OCI-LY7 (cell line): ENCODE data around the gene RNF150. TPM values are rescaled to one million over a fixed set of nuclear protein-coding genes. Genes with fewer than 3 reads are reported as not detected.

ENCODE experiments used
- BruUV-seq: library from RNA; stranded (reverse); fragments of 400-500 nt; replicated peaks from 2 replicates; lab custom pipeline; 2021; lab: Mats Ljungman, UMichigan
- CTCF ChIA-PET: fragments of 300-600 bp; sonication (Branson Sonifier 250); formaldehyde crosslinking; loops from one replicate; lab custom pipeline; 2022; ENCODE audit warnings: antibody characterized with exemption; ENCODE audit not compliant: unreplicated experiment; lab: Charles Lee
- POLR2A ChIA-PET: fragments of 300-600 bp; sonication (Branson Sonifier 250); formaldehyde crosslinking; loops from one replicate; lab custom pipeline; 2022; ENCODE audit warnings: antibody characterized with exemption; lab: Charles Lee
- DNase-seq: peaks from one replicate; pipeline ENCODE4 v3.0.0-alpha.2; 2015; ENCODE audit warnings: low spot score
- H2AFZ ChIP-seq: fragments of 200-600 bp; sonication (generic), shearing (Covaris generic); 2 replicates; pipeline ENCODE4 v1.6.1; 2014; ENCODE audit warnings: mild to moderate bottlenecking, antibody characterized with exemption, low read length, moderate library complexity
- H3K27ac ChIP-seq: fragments of 200-600 bp; sonication (generic); 2 replicates; pipeline ENCODE4 v1.5.1; 2014; ENCODE audit warnings: mixed run types, low read depth, mild to moderate bottlenecking, moderate library complexity, low read length, inconsistent platforms; ENCODE audit not compliant: poor library complexity, severe bottlenecking
- H3K36me3 ChIP-seq: fragments of 200-600 bp; sonication (generic); 2 replicates; pipeline ENCODE4 v1.6.1; 2014; ENCODE audit warnings: mild to moderate bottlenecking, antibody characterized with exemption, low read length, moderate library complexity, mixed read lengths; ENCODE audit not compliant: insufficient read depth
- H3K4me1 ChIP-seq: fragments of 200-600 bp; sonication (generic); 2 replicates; pipeline ENCODE4 v1.5.1; 2014; ENCODE audit warnings: mild to moderate bottlenecking, low read length; ENCODE audit not compliant: insufficient read depth, poor library complexity, severe bottlenecking
- H3K4me2 ChIP-seq: fragments of 200-600 bp; sonication (generic); 2 replicates; pipeline ENCODE4 v1.6.1; 2014; ENCODE audit warnings: mild to moderate bottlenecking, low read length
- H3K4me3 ChIP-seq: fragments of 200-600 bp; sonication (generic); 2 replicates; pipeline ENCODE4 v1.5.1; 2014; ENCODE audit warnings: mild to moderate bottlenecking, low read depth, low read length; ENCODE audit not compliant: poor library complexity, severe bottlenecking
- H3K79me2 ChIP-seq: fragments of 200-600 bp; sonication (generic); 2 replicates; pipeline ENCODE4 v1.6.1; 2016; ENCODE audit warnings: low read depth, mild to moderate bottlenecking, low read length, moderate library complexity, mixed read lengths; ENCODE audit not compliant: insufficient read depth
- H3K9me2 ChIP-seq: fragments of 200-600 bp; sonication (generic); 2 replicates; pipeline ENCODE4 v1.6.1; 2016; ENCODE audit warnings: mild to moderate bottlenecking, low read length, mixed read lengths; ENCODE audit not compliant: insufficient read depth
- H3K9me3 ChIP-seq: fragments of 200-600 bp; sonication (generic); 2 replicates; pipeline ENCODE4 v1.6.1; 2014; ENCODE audit warnings: mild to moderate bottlenecking, mixed run types, low read length, mixed read lengths
- H4K20me1 ChIP-seq: fragments of 200-600 bp; sonication (generic); 2 replicates; pipeline ENCODE4 v1.6.1; 2014; ENCODE audit warnings: mild to moderate bottlenecking, antibody characterized with exemption, low read length, moderate library complexity, mixed read lengths; ENCODE audit not compliant: insufficient read depth
- CTCF ChIP-seq: fragments of 200-600 bp; sonication (generic); conservative IDR thresholded peaks from 2 replicates; pipeline ENCODE4 v1.5.1; 2014; ENCODE audit warnings: mild to moderate bottlenecking, antibody characterized with exemption, low read length, moderate library complexity, mixed read lengths
- EZH2phosphoT487 ChIP-seq: fragments of 200-600 bp; sonication (generic); IDR thresholded peaks from 2 replicates; pipeline ENCODE4 v1.6.1; 2018; ENCODE audit warnings: low read depth, borderline replicate concordance, mild to moderate bottlenecking, mixed run types, antibody characterized with exemption, low read length, moderate library complexity, mixed read lengths
- intact Hi-C: fragments of 100-400 bp; cut with micrococcal nuclease; formaldehyde crosslinking; loops from one replicate; pipeline ENCODE4 v1.10.0; 2022; ENCODE audit not compliant: unreplicated experiment
- total RNA-seq, 2 experiments: library from RNA; depleted of rRNA in 1 of 2; stranded (reverse); fragments of >200 nt in 1 of 2; shearing (Covaris generic) in 1 of 2; gene quantifications; 2 replicates each; pipeline ENCODE4 v1.2.3, GENCODE V29; 2014 to 2022

The RNF150 gene
- total RNA-seq, 2 experiments from 2014 or later = not detected

GRCh38 chr4:141109983-141110382 is 23.3 kb downstream of the RNF150 start:
- no peaks in the 10 kb centered on the region for H3K4me1 ChIP-seq
- no peak overlapping the region for H2AFZ ChIP-seq
- BruUV-seq = no TSS peak
- H3K79me2 ChIP-seq = no peaks in the 10 kb centered on the region
- ChIA-PET POLR2A (no interaction called here), CTCF (no interaction called here)
- H4K20me1 ChIP-seq = no peaks in the 10 kb centered on the region
- H3K4me3 ChIP-seq = no peak overlapping the region
- TF ChIP-seq CTCF = no peak
- TF ChIP-seq EZH2phosphoT487 = no peak
- intact Hi-C loops = no loop called here
- H3K27ac ChIP-seq = no peak overlapping the region
- DNase-seq = no peak
- H3K36me3 ChIP-seq = no peaks in the 10 kb centered on the region
- H3K9me3 ChIP-seq = no peaks in the 10 kb centered on the region
- H3K4me2 ChIP-seq = no peak overlapping the region
- H3K9me2 ChIP-seq = no peaks in the 10 kb centered on the region

- H3K4me2 ChIP-seq = no peak overlapping the region
- no TSS peak for BruUV-seq
- no peaks in the 10 kb centered on the region for H4K20me1 ChIP-seq
- H3K36me3 ChIP-seq = no peaks in the 10 kb centered on the region
- no peak for DNase-seq
- intact Hi-C loops = no loop called here
- no peaks in the 10 kb centered on the region for H3K9me3 ChIP-seq
- H3K4me1 ChIP-seq = no peaks in the 10 kb centered on the region
- CTCF ChIA-PET = no interaction called here
- no peak overlapping the region for H3K27ac ChIP-seq
- H3K9me2 ChIP-seq = no peaks in the 10 kb centered on the region
- H2AFZ ChIP-seq = no peak overlapping the region
- TF ChIP-seq EZH2phosphoT487 = no peak
- no peak for TF ChIP-seq CTCF
- H3K4me3 ChIP-seq = no peak overlapping the region
- POLR2A ChIA-PET = interaction anchor here (0.6 to 1.3 kb wide), 2 partner anchors 18 to 21 kb away, joined by 3 read pairs; no protein-coding TSS in a partner anchor
- no peaks in the 10 kb centered on the region for H3K79me2 ChIP-seq
Observed at GRCh38 chr4:141107927-141108326, 25.3 kb downstream of the RNF150 start.

- Histone ChIP-seq H3K79me2 (no peaks in the 10 kb centered on the region), H3K9me3 (no peaks in the 10 kb centered on the region), H3K4me3 (no peak overlapping the region), H3K4me2 (no peak overlapping the region), H3K9me2 (no peaks in the 10 kb centered on the region), H3K4me1 (no peaks in the 10 kb centered on the region), H3K36me3 (no peaks in the 10 kb centered on the region), H4K20me1 (no peaks in the 10 kb centered on the region), H2AFZ (no peak overlapping the region), H3K27ac (no peak overlapping the region)
- DNase-seq = no peak
- no TSS peak for BruUV-seq
- CTCF ChIA-PET = no interaction called here
- TF ChIP-seq EZH2phosphoT487 (no peak), CTCF (no peak)
- intact Hi-C loops = no loop called here
- POLR2A ChIA-PET = interaction anchor here (1.2 kb wide), 1 partner anchor 9 kb away, joined by 3 read pairs; no protein-coding TSS in a partner anchor
Observed at GRCh38 chr4:141102367-141102766, 30.9 kb downstream of the RNF150 start.
